ENCODE measurements around the gene PYURF. TPM values are rescaled to one million over a fixed set of nuclear protein-coding genes. Genes with fewer than 3 reads are reported as not detected.

PYURF gene
- total and polyA plus RNA-seq, 10 of the 15 experiments (the other 5 are each of a cell fraction or from before 2014, with no cell fraction given) = 16.7 to 181 (median 79.6) TPM

DNA sequence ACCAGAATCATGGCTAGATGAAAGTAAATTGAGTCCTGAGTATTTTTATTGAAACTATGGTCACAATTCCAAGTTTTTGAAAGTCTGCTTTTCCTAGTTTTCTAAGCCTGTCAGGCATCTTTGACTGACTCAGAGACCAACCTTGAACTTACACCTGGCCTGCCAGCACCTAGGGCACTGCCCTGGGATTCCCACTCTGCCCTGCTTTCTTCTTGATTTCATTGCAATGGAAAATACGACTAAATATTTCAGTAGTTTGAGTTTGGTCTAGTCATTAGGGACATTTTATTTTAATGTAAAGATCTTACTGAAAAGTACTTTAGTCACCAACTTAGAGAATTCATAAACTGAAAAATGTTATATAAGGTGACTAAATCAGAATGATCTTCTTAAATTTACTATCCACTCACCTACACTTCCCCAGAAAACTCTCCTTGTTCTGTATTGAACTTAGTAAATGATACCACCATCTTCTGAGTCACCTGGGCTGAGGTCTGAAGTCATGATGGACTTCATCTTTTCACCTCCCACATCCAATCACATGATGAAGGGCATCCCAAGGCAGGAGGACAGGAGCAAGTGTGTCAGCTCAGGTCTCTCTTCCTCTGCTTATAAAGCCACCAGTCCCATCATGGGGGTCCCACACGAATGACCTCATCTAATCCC is 11.6 kb upstream of the PYURF start:
- Histone ChIP-seq H3K9me3 (replicated peaks; ENCODE audit: control insufficient read depth, insufficient read depth, low read length) (no peaks in the 10 kb centered on the region), H3K9ac (ENCODE audit: control insufficient read depth, insufficient read depth, low read length) (no peak overlapping the region), H3K27ac (ENCODE audit: control insufficient read depth, insufficient read depth) (no peak overlapping the region), H3K27me3 (replicated peaks in 1 of 2; ENCODE audit: control insufficient read depth in 2 of 2, insufficient read depth in 2 of 2, low read length in 1 of 2) (no peaks in the 10 kb centered on the region), H3K4me1 (ENCODE audit: control insufficient read depth, insufficient read depth, low read length) (no peaks in the 10 kb centered on the region), H3K79me2 (ENCODE audit: control insufficient read depth, insufficient read depth, low read length) (no peaks in the 10 kb centered on the region), H3K4me3 (no peak overlapping the region), H3K4me2 (ENCODE audit: control insufficient read depth, insufficient read depth) (no peak overlapping the region), H3K36me3 (ENCODE audit: control insufficient read depth in 2 of 2, insufficient read depth in 2 of 2, low read length in 1 of 2) (no peaks in the 10 kb centered on the region), H4K20me1 (ENCODE audit: control insufficient read depth, insufficient read depth) (no peaks in the 10 kb centered on the region), H2AFZ (ENCODE audit: control insufficient read depth, low read depth, low read length) (no peak overlapping the region)
- in situ Hi-C loops (cut with MboI) (loop anchor here (5.0 kb wide), 1 partner anchor 122 kb away; no protein-coding TSS in a partner anchor), intact Hi-C loops (cut with micrococcal nuclease; ENCODE audit: unreplicated experiment) (no loop called here)
- ChIA-PET RAD21 (ENCODE audit: unreplicated experiment) (interaction anchor here (1.0 to 2.6 kb wide), 2 partner anchors 124 to 488 kb away, joined by 4 to 10 read pairs; no protein-coding TSS in a partner anchor), SMC1A (ENCODE audit: uncharacterized antibody, unreplicated experiment) (interaction anchor here (0.9 to 5.1 kb wide), 2 partner anchors 284 to 488 kb away, joined by 3 to 23 read pairs; no protein-coding TSS in a partner anchor), CTCF (interaction anchor here (1.2 to 7.4 kb wide), 3 partner anchors 8 to 255 kb away, joined by 3 to 76 read pairs (median 12); no protein-coding TSS in a partner anchor), POLR2A (no interaction called here)
- BruUV-seq (replicated peaks) = no TSS peak
- no peak for FAIRE-seq
- no peak for DNase-seq (ENCODE audit: low read depth, low spot score)
- TF ChIP-seq ZZZ3 (IDR thresholded peaks at IDR 0.05; ENCODE audit: control insufficient read depth, insufficient read length, low read depth) (no peak), ATF3 (IDR thresholded peaks at IDR 0.05; ENCODE audit: borderline replicate concordance, extremely low read depth, low read depth, low read length) (no peak), NFIC (IDR thresholded peaks at IDR 0.05; ENCODE audit: low read depth, low read length) (no peak), SREBF1 (IDR thresholded peaks at IDR 0.05; ENCODE audit: low read length) (no peak), TAF1 (IDR thresholded peaks at IDR 0.05; ENCODE audit: borderline replicate concordance, low read depth, low read length) (no peak), TCF12 (IDR thresholded peaks at IDR 0.05; ENCODE audit: low read depth, low read length) (no peak), CREB1 (IDR thresholded peaks at IDR 0.05; ENCODE audit: low read depth) (no peak), CHD2 (IDR thresholded peaks at IDR 0.05; ENCODE audit: borderline replicate concordance, low read depth, low read length) (no peak), BRCA1 (IDR thresholded peaks at IDR 0.05; ENCODE audit: low read depth, low read length) (no peak), NKRF (conservative IDR thresholded peaks at IDR 0.05) (no peak), CREM (IDR thresholded peaks at IDR 0.05; ENCODE audit: low read depth) (no peak), SUZ12 (IDR thresholded peaks at IDR 0.05; ENCODE audit: unreplicated experiment) (no peak)
- TF ChIP-seq, protein P1, sequence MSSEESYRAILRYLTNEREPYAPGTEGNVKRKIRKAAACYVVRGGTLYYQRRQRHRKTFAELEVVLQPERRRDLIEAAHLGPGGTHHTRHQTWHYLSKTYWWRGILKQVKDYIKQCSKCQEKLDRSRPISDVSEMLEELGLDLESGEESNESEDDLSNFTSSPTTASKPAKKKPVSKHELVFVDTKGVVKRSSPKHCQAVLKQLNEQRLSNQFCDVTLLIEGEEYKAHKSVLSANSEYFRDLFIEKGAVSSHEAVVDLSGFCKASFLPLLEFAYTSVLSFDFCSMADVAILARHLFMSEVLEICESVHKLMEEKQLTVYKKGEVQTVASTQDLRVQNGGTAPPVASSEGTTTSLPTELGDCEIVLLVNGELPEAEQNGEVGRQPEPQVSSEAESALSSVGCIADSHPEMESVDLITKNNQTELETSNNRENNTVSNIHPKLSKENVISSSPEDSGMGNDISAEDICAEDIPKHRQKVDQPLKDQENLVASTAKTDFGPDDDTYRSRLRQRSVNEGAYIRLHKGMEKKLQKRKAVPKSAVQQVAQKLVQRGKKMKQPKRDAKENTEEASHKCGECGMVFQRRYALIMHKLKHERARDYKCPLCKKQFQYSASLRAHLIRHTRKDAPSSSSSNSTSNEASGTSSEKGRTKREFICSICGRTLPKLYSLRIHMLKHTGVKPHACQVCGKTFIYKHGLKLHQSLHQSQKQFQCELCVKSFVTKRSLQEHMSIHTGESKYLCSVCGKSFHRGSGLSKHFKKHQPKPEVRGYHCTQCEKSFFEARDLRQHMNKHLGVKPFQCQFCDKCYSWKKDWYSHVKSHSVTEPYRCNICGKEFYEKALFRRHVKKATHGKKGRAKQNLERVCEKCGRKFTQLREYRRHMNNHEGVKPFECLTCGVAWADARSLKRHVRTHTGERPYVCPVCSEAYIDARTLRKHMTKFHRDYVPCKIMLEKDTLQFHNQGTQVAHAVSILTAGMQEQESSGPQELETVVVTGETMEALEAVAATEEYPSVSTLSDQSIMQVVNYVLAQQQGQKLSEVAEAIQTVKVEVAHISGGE (CRISPR knock-in tag; IDR thresholded peaks at IDR 0.05) = no peak
- WGBS (ENCODE audit: insufficient coverage, insufficient replicate concordance, low lambda C conversion rate, missing lambda C conversion rate) = 68% methylated on average over 2 of the region's 2 CpGs
- ATAC-seq = no peak
